Ovary (tissue), 9 donors: ENCODE data around the gene USP31. TPM values are rescaled to one million over a fixed set of nuclear protein-coding genes. Genes with fewer than 3 reads are reported as not detected.

Source experiments
- DNase-seq, 5 donors: peaks; one replicate each; pipeline ENCODE4 v3.0.0-alpha.2; 2019 to 2020
- H3K27ac ChIP-seq, 2 donors: fragments of 200-600 bp; one replicate each; pipeline versions ENCODE4 v1.5.1 to v1.8.0; 2019 to 2022
- H3K27me3 ChIP-seq: fragments of 200-600 bp; one replicate; pipeline ENCODE4 v1.8.0; 2022
- H3K36me3 ChIP-seq: fragments of 200-600 bp; sonication (generic); one replicate; pipeline ENCODE4 v1.5.1; 2019
- H3K4me1 ChIP-seq: one replicate; pipeline ENCODE4 v1.8.1; 2013; ENCODE audit warnings: mild to moderate bottlenecking, moderate library complexity; ENCODE audit not compliant: insufficient read depth
- H3K4me3 ChIP-seq: fragments of 200-600 bp; sonication (generic); one replicate; pipeline ENCODE4 v1.5.1; 2017
- H3K9me3 ChIP-seq, 2 donors: fragments of 200-600 bp in 1 of 2; sonication (generic) in 1 of 2; one replicate each; pipeline versions ENCODE4 v1.5.1 to v1.8.1; 2013 to 2019; ENCODE audit warnings: mild to moderate bottlenecking in 1 of 2, moderate library complexity in 1 of 2
- CTCF ChIP-seq, 3 donors: fragments of 450-650 bp in 2 of 3; fragments of 200-600 bp in 1 of 3; IDR thresholded peaks; one replicate each; pipeline versions ENCODE4 v1.5.1 to v1.8.0; 2016 to 2022; ENCODE audit warnings: antibody characterized with exemption in 3 of 3, mild to moderate bottlenecking in 1 of 3
- EP300 ChIP-seq: sonication (generic); formaldehyde crosslinking; IDR thresholded peaks from one replicate; pipeline ENCODE4 v1.6.1; 2017; ENCODE audit warnings: antibody characterized with exemption
- POLR2A ChIP-seq: fragments of 450-650 bp; IDR thresholded peaks from one replicate; pipeline ENCODE4 v1.6.1; 2017; ENCODE audit warnings: antibody characterized with exemption, mild to moderate bottlenecking, moderate library complexity
- WGBS, 3 donors: extraction: QIAGEN DNeasy Blood & Tissue Kit in 1 of 3; methylation state at CpG; one replicate each; pipeline versions ENCODE4 v1.1.5 to v1.1.7; 2013 to 2017; 5-methylcytosine and 5-hydroxymethylcytosine counted together
- intact Hi-C, 4 donors: fragments of 100-400 bp; cut with DNase I; formaldehyde crosslinking; loops; one replicate each; pipeline versions ENCODE4 v1.11.0 to v1.15.1; 2022 to 2023
- polyA plus RNA-seq, 2 donors: library from polyadenylated mRNA; stranded (reverse); fragments of 200-250 nt in 1 of 2; fragments of 350-450 nt in 1 of 2; fragmentation: Illumina TruSeq in 1 of 2; extraction: RNeasy Lipid Tissue Mini Kit (QIAGEN cat#74804) in 1 of 2; gene quantifications; one replicate each; pipeline ENCODE4 v1.2.3, GENCODE V29; 2013 to 2014
- total RNA-seq, 7 donors: library from RNA; depleted of rRNA in 2 of 7; stranded (reverse); fragments of >200 nt in 2 of 7; fragmentation: NEBNext Ultra II Directional in 3 of 7; extraction: Animal tissue kit (Norgen Biotek cat#: 25700) in 3 of 7; gene quantifications; one replicate each; pipeline versions ENCODE4 v1.1.0 to v1.2.4, GENCODE V29; 2016 to 2023
- donor health status: DM: no; HTN: no; CAD: no; lungs with moderate emphysema.
- donor health status: DM: no; HTN: no; CAD: no.
- donor health status: Bipolar disorder and iron deficiency.
- donor health status: DM: yes; HTN: yes; CAD: no.
- donor health status: DM: no; HTN: no; CAD: no.
- donor health status: DM: yes; HTN: yes; CAD: no.

USP31 gene
- total and polyA plus RNA-seq, 9 donors = 1.5 to 10.6 (median 7.3) TPM

GRCh38 chr16:23092072-23092800 lies 57.0 kb downstream of the USP31 start:
- no peak for DNase-seq
- no peaks in the 10 kb centered on the region for H3K27me3 ChIP-seq
- H3K4me3 ChIP-seq = no peak overlapping the region
- WGBS, 3 donors = 87 to 90% (median 88%) methylated on average over 4 of the region's 4 CpGs
- H3K4me1 ChIP-seq = no peaks in the 10 kb centered on the region
- H3K36me3 ChIP-seq = no peaks in the 10 kb centered on the region
- intact Hi-C loops = no loop called here
- TF ChIP-seq CTCF (IDR thresholded peaks at IDR 0.05) (no peak), POLR2A (no peak), EP300 (no peak)
- H3K27ac ChIP-seq = no peak overlapping the region
- H3K9me3 ChIP-seq = no peaks in the 10 kb centered on the region

- intact Hi-C loops = no loop called here
- 82 to 95% (median 94%) methylated on average over 8 of the region's 8 CpGs for WGBS, 3 donors
Observed at GRCh38 chr16:23089111-23089510, 60.1 kb downstream of the USP31 start.

GRCh38 chr16:23088018-23088417 lies 61.2 kb downstream of the USP31 start:
- WGBS, 3 donors = 84 to 96% (median 87%) methylated on average over 4 of the region's 4 CpGs
- intact Hi-C loops = no loop called here
- no peaks in the 10 kb centered on the region for H3K4me1 ChIP-seq
- H3K27ac ChIP-seq = no peak overlapping the region
- TF ChIP-seq CTCF (IDR thresholded peaks at IDR 0.05) (no peak), POLR2A (no peak), EP300 (no peak)
- no peaks in the 10 kb centered on the region for H3K36me3 ChIP-seq
- no peak for DNase-seq
- no peak overlapping the region for H3K4me3 ChIP-seq
- no peaks in the 10 kb centered on the region for H3K27me3 ChIP-seq
- H3K9me3 ChIP-seq = no peaks in the 10 kb centered on the region

More at GRCh38 chr16:23089111-23089510, 60.1 kb downstream of the USP31 start:
- TF ChIP-seq CTCF (IDR thresholded peaks at IDR 0.05) (no peak), EP300 (no peak), POLR2A (no peak)
- no peak overlapping the region for H3K27ac ChIP-seq
- no peaks in the 10 kb centered on the region for H3K9me3 ChIP-seq
- no peak overlapping the region for H3K4me3 ChIP-seq
- H3K36me3 ChIP-seq = no peaks in the 10 kb centered on the region
- no peak for DNase-seq
- H3K27me3 ChIP-seq = no peaks in the 10 kb centered on the region
- no peaks in the 10 kb centered on the region for H3K4me1 ChIP-seq

GRCh38 chr16:23085949-23086348 lies 63.3 kb downstream of the USP31 start:
- WGBS, 3 donors = 78 to 89% (median 88%) methylated on average over 3 of the region's 3 CpGs
- H3K9me3 ChIP-seq = no peaks in the 10 kb centered on the region
- TF ChIP-seq EP300 (no peak), POLR2A (no peak), CTCF (IDR thresholded peaks at IDR 0.05) (no peak)
- no peak for DNase-seq
- no peaks in the 10 kb centered on the region for H3K4me1 ChIP-seq
- no peak overlapping the region for H3K27ac ChIP-seq
- H3K36me3 ChIP-seq = no peaks in the 10 kb centered on the region
- no peaks in the 10 kb centered on the region for H3K27me3 ChIP-seq
- no peak overlapping the region for H3K4me3 ChIP-seq
- intact Hi-C loops = no loop called here
